ENCODE results near the gene INPP1. TPM values are rescaled to one million over a fixed set of nuclear protein-coding genes. Genes with fewer than 3 reads are reported as not detected.

INPP1 gene
- total RNA-seq, 1 experiment from 2014 or later, result 6.5 TPM

GRCh38 chr2:190408538-190409271 lies 65.3 kb downstream of the INPP1 start:
- DNase-seq (ENCODE audit: low spot score), result no peak

- DNase-seq (ENCODE audit: low spot score), result no peak
These were observed 66.2 kb downstream of the INPP1 start for GRCh38 chr2:190409616-190410015.

GRCh38 chr2:190410166-190410565 lies 66.8 kb downstream of the INPP1 start:
- DNase-seq (ENCODE audit: low spot score), result no peak

GRCh38 chr2:190412966-190413365 lies 69.6 kb downstream of the INPP1 start:
- DNase-seq (ENCODE audit: low spot score), result no peak

- no peak for DNase-seq (ENCODE audit: low spot score)
These were observed 70.0 kb downstream of the INPP1 start for GRCh38 chr2:190413421-190413820.

- DNase-seq (ENCODE audit: low spot score), result no peak
These were observed 71.9 kb downstream of the INPP1 start for GRCh38 chr2:190415251-190415650.

GRCh38 chr2:190415794-190416775 lies 72.7 kb downstream of the INPP1 start:
- DNase-seq (ENCODE audit: low spot score), result no peak

- no peak for DNase-seq (ENCODE audit: low spot score)
These were observed 73.9 kb downstream of the INPP1 start for GRCh38 chr2:190417045-190417842.

- no peak for DNase-seq (ENCODE audit: low spot score)
These were observed 75.3 kb downstream of the INPP1 start for GRCh38 chr2:190418727-190419126.

- no peak for DNase-seq (ENCODE audit: low spot score)
These were observed 77.4 kb downstream of the INPP1 start for GRCh38 chr2:190420801-190421200.

Other genes with a start within 250 kb of the INPP1 start
- 13.2 and 15.4 TPM in 2 replicates for gene HIBCH, start 23.8 kb upstream of the INPP1 start, total RNA-seq (2014; rRNA removed; shearing (Covaris generic))
- 4.7 and 6.6 TPM in 2 replicates for gene MFSD6, start 64.8 kb downstream of the INPP1 start, total RNA-seq (2014; rRNA removed; shearing (Covaris generic))
- 14.6 and 16.5 TPM in 2 replicates for gene NEMP2, start 191.1 kb downstream of the INPP1 start, total RNA-seq (2014; rRNA removed; shearing (Covaris generic))